ENCODE results near the gene SMPDL3B. TPM values are rescaled to one million over a fixed set of nuclear protein-coding genes. Genes with fewer than 3 reads are reported as not detected.

SMPDL3B gene
- total RNA-seq, 4 donors from 2014 or later = not detected

- whole genome bisulfite sequencing, 2 donors = 79 to 84% methylated on average over 4 of the region's 4 CpGs
- Histone ChIP-seq H3K27me3 (no peaks in the 10 kb centered on the region), H3K4me3 (no peak overlapping the region), H3K36me3 (peaks cover 0 to 59% (median 3%) of the 10 kb centered on the region in 3 donors), H3K4me1 (peaks cover 0 to 15% (median 3%) of the 10 kb centered on the region in 4 donors), H3K27ac (no peak overlapping the region), H3K9me3 (no peaks in the 10 kb centered on the region)
- DNase-seq (ENCODE audit: low spot score in 2 of 2) = no peak
- TF ChIP-seq CTCF (IDR thresholded peaks at IDR 0.05) (no peak), POLR2A (IDR thresholded peaks at IDR 0.05) (no peak), EP300 (IDR thresholded peaks at IDR 0.05) (no peak)
These were observed 39.1 kb downstream of the SMPDL3B start for GRCh38 chr1:27973771-27974416.

- Histone ChIP-seq H3K9me3 (no peaks in the 10 kb centered on the region), H3K4me3 (no peak overlapping the region), H3K27ac (no peak overlapping the region), H3K27me3 (no peaks in the 10 kb centered on the region), H3K36me3 (peaks cover 0 to 56% (median 3%) of the 10 kb centered on the region in 3 donors), H3K4me1 (peaks cover 0 to 17% (median 5%) of the 10 kb centered on the region in 4 donors)
- no peak for DNase-seq (ENCODE audit: low spot score in 2 of 2)
- no peak for TF ChIP-seq EP300 (IDR thresholded peaks at IDR 0.05)
- no peak for TF ChIP-seq POLR2A (IDR thresholded peaks at IDR 0.05)
- no peak for TF ChIP-seq CTCF (IDR thresholded peaks at IDR 0.05)
These were observed 39.6 kb downstream of the SMPDL3B start for GRCh38 chr1:27974417-27974781.

- H3K4me3 ChIP-seq = no peak overlapping the region
- H3K27me3 ChIP-seq = no peaks in the 10 kb centered on the region
- peaks cover 0 to 43% (median 3%) of the 10 kb centered on the region in 3 donors for H3K36me3 ChIP-seq
- no peak for TF ChIP-seq EP300 (IDR thresholded peaks at IDR 0.05)
- no peak for TF ChIP-seq POLR2A (IDR thresholded peaks at IDR 0.05)
- peak; percentile 31 to 66 (median 42) for TF ChIP-seq CTCF (IDR thresholded peaks at IDR 0.05)
- peak in 1 of 2 donors; percentile 27 for DNase-seq (ENCODE audit: low spot score in 2 of 2)
- 69 to 76% methylated on average over 1 of the region's 1 CpG for WGBS, 2 donors
- peaks cover 0 to 5% (median 2%) of the 10 kb centered on the region in 4 donors for H3K4me1 ChIP-seq
- no peaks in the 10 kb centered on the region for H3K9me3 ChIP-seq
- H3K27ac ChIP-seq = peak overlapping the region in 1 of 4 donors; percentile 53
These were observed 44.5 kb downstream of the SMPDL3B start for GRCh38 chr1:27979151-27979858.

GRCh38 chr1:27979859-27980201 is 45.0 kb downstream of the SMPDL3B start:
- no peaks in the 10 kb centered on the region for H3K27me3 ChIP-seq
- no peak overlapping the region for H3K27ac ChIP-seq
- 28 to 31% methylated on average over 2 of the region's 2 CpGs for WGBS, 2 donors
- H3K4me1 ChIP-seq = peaks cover 0 to 5% (median 2%) of the 10 kb centered on the region in 4 donors
- no peaks in the 10 kb centered on the region for H3K9me3 ChIP-seq
- no peak overlapping the region for H3K4me3 ChIP-seq
- TF ChIP-seq CTCF (IDR thresholded peaks at IDR 0.05) (peak in 1 of 5 experiments; percentile 8), POLR2A (IDR thresholded peaks at IDR 0.05) (no peak)
- no peak for DNase-seq (ENCODE audit: low spot score in 2 of 2)
- H3K36me3 ChIP-seq = peaks cover 0 to 38% (median 3%) of the 10 kb centered on the region in 3 donors

- TF ChIP-seq EP300 (IDR thresholded peaks at IDR 0.05) (no peak), POLR2A (IDR thresholded peaks at IDR 0.05) (no peak), CTCF (IDR thresholded peaks at IDR 0.05) (no peak)
These were observed 45.5 kb downstream of the SMPDL3B start for GRCh38 chr1:27980216-27980845.

More at GRCh38 chr1:27980216-27980845, 45.5 kb downstream of the SMPDL3B start:
- Histone ChIP-seq H3K27me3 (no peaks in the 10 kb centered on the region), H3K4me1 (peaks cover 0 to 5% (median 2%) of the 10 kb centered on the region in 4 donors), H3K4me3 (no peak overlapping the region), H3K36me3 (peaks cover 0 to 39% (median 3%) of the 10 kb centered on the region in 3 donors), H3K27ac (no peak overlapping the region), H3K9me3 (no peaks in the 10 kb centered on the region)
- DNase-seq (ENCODE audit: low spot score in 2 of 2) = no peak
- WGBS, 2 donors = 78 to 85% methylated on average over 1 of the region's 1 CpG

All from tibial nerve (tissue), 4 donors.